HG02798 (cell line): ENCODE data around the gene MEST.
"Not testable (repeated sequence)": the region's sequence is repeated elsewhere in the genome, so short reads cannot be mapped to it uniquely, and the experiment has no call there.

ENCODE experiments used
- ATAC-seq: cut with Tn5 transposase; IDR thresholded peaks from one replicate; pipeline ENCODE4 v1.9.1; 2021; ENCODE audit warnings: mild to moderate bottlenecking; ENCODE audit not compliant: unreplicated experiment, poor library complexity

The MEST gene, protein sequence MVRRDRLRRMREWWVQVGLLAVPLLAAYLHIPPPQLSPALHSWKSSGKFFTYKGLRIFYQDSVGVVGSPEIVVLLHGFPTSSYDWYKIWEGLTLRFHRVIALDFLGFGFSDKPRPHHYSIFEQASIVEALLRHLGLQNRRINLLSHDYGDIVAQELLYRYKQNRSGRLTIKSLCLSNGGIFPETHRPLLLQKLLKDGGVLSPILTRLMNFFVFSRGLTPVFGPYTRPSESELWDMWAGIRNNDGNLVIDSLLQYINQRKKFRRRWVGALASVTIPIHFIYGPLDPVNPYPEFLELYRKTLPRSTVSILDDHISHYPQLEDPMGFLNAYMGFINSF

DNA sequence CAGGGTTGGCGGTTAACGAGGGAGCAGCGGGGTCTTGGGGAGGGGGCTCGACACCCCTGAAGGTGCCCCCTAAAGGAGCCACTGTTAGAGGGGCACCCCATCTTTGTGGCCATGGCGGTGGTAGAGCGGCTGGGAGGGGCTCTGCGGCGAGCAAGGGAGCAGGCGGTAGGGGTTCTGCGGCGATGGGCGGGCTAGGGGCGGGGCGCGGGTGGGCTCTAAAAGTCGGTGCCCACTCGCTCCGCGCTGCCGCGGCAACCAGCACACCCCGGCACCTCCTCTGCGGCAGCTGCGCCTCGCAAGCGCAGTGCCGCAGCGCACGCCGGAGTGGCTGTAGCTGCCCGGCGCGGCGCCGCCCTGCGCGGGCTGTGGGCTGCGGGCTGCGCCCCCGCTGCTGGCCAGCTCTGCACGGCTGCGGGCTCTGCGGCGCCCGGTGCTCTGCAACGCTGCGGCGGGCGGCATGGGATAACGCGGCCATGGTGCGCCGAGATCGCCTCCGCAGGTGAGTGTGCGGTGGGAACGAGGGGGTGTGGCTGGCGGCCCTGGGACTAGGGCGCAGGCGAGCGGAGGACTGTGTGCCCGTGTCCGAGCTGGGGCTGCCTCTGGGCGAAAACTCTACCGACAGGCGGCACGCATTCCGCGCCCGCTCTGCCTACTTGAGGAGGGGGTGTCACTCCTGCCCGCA lies at the start of gene MEST:
Gene MEST (plus strand): TSS at position 245 of the 682 bp plus-strand sequence. CDS start 229 bp downstream, at position 474.
- ATAC-seq = no peak

DNA sequence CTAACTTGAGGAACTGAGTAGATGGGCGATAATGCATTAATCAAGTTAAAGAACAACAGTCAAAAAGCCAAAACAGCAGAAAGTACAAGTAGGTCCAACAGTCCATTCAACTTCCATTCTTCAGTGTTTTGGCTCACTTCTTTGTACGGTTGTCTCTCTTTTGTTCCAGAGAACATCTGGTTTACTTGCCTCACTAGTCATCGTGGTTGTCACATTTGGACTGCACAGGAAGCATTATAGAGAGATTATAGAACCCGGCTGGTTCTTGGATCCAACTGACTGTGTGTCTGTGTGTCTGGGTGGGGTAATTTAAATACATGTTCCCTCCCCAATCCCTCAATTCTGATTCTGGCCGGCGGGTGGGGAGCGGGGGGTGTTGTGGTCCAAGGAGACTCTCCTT lies 49.3 kb upstream of the MEST start:
- ATAC-seq = no peak

DNA sequence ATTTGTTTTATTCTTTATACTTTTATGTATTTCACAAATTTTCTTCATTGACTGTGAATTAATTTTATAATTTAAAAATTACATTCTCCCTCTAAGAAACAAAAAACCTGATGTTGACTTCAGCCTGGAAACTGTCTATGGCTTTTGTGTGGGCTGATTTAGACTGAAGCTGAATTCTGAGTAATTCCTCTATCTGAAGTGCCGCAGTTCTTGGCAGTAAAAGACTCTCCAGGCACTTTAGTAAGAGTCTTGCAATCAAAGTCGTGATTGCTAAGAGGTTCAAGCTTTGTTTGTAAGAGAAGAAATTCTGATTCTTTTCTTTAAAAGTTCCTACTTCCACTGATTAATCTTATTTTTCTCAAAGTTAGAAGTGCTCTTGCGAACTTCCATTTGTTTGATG lies 47.7 kb upstream of the MEST start:
- ATAC-seq = no peak

DNA sequence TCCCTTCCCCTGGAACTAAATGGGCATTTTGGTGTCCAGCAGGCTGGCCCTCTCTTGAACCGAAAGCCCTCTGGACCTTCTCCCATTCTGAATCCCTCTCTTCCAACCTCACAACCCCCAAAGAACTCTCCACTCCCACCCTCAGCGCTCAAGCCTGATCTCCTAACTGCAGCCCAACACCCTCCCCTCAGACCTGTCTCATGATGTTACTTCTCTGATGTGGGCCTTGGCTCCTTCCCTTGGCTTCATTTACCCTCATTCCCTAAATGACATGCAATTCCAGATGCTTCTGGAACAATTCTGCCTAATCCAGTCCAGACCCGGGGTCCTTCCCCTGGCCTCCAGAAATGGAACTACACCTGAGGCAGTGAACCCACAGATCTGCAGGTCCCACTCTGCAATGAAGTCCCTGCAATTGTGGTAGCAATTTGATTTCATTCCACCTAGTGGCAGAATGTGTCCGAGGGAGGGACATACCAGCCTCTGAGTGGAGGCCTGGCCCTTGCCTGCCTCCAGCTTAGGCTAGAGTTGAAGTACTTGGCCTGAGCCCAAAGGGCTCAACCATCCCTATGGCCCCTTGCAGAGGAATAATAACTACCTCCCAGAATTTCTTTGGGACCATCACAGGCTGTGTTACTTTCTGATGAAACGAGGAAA lies 47.0 kb upstream of the MEST start:
- ATAC-seq = no peak

DNA sequence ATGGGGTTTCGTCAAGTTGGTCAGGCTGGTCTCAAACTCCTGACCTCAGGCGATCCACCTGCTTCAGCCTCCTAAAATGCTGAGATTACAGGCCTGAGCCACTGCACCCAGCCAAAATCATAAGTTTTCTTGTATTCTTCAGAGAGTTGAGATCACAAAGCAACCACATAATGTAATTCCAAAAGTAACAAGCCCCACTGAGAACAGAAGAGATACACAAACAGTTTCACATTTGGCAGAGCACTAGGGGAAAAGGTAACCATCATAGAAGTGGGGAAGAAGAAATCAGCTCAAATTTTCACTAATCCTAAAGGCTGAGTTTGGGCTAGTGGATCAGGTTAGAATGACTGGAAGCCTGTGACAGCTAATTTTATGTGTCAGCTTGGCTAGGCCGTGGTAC lies 45.6 kb upstream of the MEST start:
- ATAC-seq = no peak

DNA sequence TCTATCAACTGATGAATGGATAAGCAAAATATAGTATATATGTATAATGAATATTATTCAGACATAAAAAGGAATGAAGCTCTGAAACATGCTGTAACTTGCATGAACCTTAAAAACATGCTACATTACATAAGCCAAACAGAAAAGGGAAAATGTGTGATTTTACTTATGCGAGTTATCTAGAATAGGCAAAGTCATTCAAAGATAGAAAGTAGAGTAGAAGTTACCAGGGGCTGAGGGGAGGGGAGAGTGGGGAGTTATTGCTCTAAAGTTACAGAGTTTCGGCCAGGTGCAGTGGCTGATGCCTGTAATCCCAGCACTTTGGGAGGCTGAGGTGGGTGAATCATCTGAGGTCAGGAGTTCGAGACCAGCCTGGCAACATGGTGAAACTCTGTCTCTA lies 40.5 kb upstream of the MEST start:
- not testable (repeated sequence) for ATAC-seq

DNA sequence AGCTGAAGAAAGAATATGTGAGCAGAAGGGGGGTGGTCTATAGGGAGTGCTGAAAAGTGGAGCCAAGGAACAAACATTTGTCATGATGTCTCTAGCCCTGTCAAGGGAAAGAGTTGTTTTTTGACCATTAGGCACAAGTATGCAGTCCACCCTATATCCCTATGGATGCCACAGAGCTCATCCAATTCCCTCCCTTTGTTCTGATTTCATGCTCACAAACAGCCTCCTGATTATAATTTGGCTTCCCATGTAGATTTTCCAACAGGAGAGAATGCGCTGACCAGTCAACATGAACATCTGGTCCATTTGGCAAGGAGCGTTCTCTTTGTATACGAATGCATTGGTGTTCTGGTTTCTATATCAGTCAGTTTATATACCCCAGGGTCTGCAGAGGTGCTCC lies 38.9 kb upstream of the MEST start:
- ATAC-seq = no peak

DNA sequence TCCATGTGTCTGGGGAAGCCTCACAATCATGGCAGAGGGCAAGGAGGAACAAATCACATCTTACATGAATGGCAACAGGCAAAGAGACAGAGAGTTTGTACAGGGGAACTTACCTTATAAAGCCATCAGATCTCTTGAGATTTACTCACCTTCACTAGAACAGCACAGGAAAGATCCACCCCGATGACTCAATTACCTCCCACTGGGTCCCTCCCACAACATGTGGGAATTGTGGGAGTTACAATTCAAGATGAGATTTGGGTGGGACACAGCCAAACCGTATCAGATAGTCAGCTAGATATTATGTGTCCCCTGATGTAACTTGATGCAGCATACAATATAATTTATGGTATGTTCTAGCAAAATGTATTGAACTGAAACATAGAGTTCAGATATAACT lies 36.9 kb upstream of the MEST start:
- ATAC-seq = no peak

DNA sequence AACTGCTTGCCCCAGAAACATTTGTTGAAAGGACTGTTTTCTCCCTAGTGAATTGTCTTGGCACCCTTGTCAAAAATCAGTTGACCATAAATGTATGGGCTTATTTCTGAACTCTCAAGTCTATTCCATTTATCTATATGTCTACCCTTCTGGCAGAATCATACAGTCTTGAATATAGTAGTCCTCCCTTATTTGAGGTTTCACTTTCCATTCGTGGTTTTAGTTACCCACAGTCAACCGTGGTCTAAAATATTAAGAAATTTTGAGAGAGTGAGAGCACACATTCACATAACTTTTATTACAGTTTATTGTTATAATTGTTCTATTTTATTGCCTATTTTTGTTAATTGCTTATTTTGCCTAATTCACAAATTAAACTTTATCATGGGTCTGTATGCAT lies 33.6 kb upstream of the MEST start:
- ATAC-seq = no peak

DNA sequence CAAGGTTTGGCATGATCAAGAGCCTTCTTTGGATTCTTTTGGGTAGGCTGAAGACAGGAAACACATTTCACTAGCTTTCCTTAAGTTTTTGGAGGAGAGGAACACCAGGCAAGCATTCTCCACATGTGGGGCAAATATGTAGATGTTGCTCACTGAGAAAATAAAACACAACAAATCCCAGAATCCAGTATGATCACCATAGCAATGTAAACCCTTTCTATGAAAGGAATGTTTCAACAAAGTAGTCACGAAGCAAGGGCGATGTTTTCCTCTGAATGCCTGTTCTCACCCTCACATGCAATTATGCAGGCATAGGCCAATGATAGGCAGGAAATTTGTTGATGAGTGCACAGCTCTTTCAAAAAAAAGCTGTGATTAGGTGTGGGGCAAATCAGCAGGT lies 30.6 kb upstream of the MEST start:
- ATAC-seq = no peak

DNA sequence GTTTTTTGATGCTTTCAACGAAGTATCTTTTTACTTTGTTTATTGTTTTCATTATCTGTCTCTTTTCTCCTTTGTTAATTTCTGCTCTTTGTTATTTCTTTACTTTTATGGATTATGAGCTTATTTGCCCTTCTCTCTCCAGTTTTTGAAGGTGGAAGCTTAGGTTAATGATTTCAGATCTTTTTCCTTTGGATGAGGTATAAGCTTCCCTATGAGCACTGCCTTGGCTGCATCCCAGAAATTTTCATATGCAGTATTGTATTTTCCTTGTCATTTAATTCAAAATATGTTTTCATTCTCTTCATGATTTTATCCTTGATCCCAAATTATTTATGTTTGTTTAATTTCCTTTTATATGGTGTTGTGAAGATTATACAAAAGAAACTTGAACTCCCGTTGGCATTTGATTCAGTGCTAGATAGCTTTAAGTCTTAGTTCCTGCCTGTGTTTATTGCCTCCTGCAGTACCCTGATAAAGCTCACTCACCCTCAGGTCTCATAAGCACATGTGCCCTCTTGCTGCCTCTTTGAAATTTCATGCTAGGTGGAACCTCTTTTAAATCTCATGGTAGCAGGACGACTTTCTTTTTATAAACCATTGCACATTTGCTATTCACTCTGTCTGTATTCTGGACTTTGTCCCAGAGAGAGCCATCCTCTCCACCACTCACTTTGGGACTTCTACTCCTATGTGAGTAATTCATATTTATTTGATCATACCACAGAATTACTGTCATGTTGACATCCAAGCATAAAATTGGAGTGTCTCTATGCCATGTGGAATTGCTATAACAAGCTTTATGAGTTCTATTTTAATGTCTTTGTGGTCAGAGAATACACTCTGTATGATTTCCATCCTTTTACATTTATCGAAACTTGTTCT lies 28.1 kb upstream of the MEST start:
- no peak for ATAC-seq

DNA sequence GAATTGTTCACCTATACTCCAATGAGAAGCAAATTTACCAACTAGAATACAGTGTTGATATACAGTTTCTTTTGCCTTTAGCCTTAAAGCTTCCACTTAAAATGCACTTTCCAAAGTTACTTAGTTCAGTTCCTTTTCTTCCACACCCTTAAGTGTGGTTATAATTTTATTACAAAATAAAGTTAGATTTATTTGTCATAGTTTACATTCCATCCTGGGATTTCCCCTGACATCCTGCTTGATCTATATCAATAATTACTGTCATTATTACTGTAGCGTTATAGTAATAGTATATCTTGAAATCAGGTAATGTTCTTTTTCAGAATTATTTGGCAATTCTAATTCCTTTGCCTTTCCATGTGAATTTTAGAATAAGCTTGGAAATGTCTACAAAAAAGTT lies 23.3 kb upstream of the MEST start:
- no peak for ATAC-seq

DNA sequence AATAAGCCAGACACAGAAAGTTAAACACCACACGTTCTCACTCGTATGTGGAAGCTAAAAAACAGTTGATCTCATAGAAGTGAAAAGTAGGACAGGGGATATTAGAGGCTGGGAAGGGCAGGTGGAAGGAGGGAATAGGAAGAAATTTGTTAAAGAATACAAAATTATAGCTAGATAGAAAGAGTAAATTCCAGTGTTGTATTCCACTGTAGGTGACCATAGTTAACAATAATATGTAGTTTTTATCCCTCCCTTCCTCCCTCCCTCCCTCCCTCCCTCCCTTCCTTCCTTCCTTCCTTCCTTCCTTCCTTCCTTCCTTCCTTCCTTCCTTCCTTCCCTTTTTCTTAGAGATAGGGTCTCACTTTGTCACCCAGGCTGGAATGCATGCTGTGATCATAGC lies 19.9 kb upstream of the MEST start:
- ATAC-seq = no peak

DNA sequence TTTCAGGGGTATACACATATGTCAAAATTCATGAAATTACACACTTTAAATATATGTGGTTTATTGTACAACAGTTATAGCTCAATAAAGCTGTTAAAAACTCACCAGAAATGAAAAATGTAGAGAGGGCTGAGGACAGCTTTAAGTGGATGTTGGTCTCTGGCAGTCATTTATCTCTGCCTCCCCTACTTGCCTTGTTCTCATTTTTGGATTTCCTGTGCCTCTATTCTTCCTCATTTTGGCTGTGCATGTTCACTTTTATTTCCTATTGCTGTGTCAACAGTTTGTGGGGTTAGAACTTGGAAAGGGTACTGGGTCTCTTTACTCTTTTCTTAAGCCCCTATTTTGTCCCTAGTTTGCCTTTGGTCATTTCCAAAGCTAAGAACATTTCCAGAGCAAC lies 18.6 kb upstream of the MEST start:
- no peak for ATAC-seq

DNA sequence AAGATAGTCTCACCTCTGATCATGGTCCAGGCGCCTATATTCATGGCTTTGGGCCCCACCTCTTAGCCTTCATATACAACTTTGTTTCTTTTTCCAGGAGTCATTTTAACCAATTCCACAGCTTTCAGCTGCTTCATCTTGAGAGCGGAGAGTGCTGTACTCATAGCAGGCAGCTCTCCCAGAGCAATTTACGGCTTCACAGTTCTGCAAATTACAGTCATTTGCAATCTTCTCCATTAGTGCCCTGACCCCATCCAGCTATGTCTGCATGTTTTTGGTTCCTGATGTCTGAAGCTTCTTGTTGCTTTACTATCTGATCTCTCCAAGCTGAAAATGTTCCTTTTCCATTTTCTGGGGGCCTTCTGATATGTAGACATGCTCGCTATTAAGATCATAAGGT lies 18.0 kb upstream of the MEST start:
- ATAC-seq = no peak

DNA sequence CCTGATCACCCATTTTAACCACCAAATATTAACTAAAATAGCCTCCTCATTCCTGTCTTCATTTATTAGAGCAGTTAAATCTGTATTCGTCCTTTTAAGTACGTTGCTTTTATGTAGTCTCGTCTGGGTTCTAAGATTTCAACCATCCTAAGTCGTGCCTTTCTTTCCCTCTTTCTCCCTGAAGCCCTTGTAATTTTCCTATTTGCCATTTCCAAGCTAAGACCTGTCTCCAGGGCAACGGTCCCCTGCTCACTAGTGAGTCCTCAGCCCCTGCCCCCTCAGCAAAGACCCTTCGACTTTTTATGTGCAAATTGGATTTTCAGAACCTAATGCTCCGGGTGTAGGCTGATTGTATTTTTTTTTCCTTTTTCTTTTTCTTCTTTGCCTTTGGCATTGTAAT lies 16.1 kb upstream of the MEST start:
- no peak for ATAC-seq

DNA sequence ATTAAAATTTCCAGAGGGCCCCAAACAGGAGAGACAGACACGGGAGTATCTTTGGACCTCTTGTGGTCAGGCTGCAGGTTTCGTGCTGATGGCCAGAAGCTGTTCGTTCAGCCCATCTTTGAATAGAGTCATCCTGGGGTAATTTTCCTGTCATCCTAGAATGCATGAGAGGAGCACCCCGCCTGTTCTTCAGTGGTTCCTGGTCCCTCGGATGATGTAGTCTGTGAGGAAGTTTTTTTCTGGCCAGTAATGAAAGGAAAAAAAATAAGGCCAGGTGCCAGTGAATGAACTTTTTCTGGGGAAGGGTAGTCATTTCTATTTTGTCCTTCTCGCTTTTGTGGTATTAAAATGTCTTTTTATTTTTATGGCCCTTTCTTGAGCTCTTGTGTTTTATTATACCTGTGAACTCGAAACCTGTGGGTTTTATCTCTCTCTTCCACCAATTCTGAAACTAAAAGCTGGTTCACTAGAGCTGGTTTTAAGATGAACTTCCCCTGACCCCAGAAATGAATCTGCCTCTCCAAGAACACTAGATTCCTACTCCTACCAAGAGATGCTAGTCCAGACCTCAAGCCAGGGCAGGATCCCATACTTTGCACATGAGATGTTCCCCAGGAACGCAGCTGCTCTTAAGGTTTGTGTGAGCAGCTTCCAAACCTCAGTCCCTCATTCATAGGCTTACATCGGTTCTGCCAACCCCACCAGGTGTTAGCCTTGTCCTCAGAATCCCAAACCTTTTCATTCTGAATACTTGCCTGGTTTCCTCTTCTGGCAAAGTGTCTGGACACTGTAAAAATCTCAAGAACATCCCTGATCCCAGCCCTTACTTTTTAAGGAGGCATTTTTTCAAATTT lies 15.4 kb upstream of the MEST start:
- ATAC-seq = no peak

DNA sequence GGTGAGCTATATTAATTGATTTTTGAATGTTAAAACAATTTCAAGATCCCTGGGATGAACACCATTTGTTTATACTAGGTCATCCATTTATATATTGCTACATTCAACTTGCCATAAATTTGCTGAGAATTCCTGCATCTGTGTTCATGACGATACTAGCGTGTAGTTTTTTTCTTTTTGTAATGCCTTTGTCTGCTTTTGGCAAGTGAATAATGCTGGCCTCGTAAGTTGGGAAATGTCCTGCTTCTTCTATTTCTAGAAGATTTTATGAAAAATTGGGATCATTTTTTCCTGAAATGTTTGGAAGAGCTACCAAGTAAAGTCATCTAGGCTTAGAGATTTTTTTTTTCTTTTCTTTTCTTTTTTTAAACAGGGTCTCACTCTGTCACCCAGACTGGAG lies 12.9 kb upstream of the MEST start:
- no peak for ATAC-seq

DNA sequence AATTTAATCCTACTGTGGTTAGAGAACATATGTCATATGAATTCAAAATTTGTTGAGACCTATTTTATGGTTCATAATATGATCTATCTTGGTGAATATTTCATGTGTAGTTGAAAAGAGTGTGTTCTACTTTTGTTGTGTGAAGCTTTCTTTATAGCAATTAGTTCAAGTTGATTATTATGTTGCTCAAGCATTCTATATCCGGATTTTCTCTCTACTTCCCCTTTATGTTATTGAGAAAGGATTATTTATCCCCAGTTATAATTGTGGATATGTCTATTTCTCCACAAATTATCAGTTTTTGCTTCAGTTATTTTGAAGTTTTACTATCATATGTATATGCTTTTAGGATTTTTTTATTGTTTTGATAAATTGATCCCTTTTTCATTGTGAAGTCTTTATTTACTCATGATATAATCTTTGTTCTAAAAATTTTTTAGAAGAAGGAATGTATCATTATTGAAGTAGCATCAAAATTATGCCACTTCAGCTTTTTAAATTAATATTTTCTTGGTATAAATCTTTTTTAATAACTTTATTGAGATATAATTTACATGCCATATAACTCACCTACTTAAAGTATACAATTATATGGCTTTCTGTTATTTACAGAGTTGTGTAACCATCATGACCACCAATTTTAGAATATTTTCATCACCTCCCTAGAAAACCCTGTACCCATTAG lies 12.0 kb upstream of the MEST start:
- ATAC-seq = no peak
